Measurements from ENCODE around the gene BMS1.

GRCh38 chr10:42868530-42868929 lies 85.9 kb downstream of the BMS1 start:
- TF ChIP-seq ARNT (IDR thresholded peaks at IDR 0.05) = no peak
- TF ChIP-seq NFYC (CRISPR knock-in tag; IDR thresholded peaks at IDR 0.05) = no peak
- no peak for TF ChIP-seq EP300 (IDR thresholded peaks at IDR 0.05; ENCODE audit: low read depth in 2 of 2, low read length in 2 of 2)
- TF ChIP-seq EP300 (CRISPR knock-in tag; IDR thresholded peaks at IDR 0.05; ENCODE audit: borderline replicate concordance) = no peak
- no peak for TF ChIP-seq MATR3 (CRISPR knock-in tag; IDR thresholded peaks at IDR 0.05)
- TF ChIP-seq HDAC1 (CRISPR knock-in tag; IDR thresholded peaks at IDR 0.05) = no peak
- TF ChIP-seq HCFC1 (IDR thresholded peaks at IDR 0.05; ENCODE audit: low read depth, low read length) = no peak
- no peak for TF ChIP-seq HNRNPLL (IDR thresholded peaks at IDR 0.05; ENCODE audit: low read depth, low read length, poor library complexity, severe bottlenecking)
- no peak for TF ChIP-seq ZNF354B (CRISPR knock-in tag; IDR thresholded peaks at IDR 0.05)
- no peak for TF ChIP-seq CTCF (CRISPR knock-in tag; IDR thresholded peaks at IDR 0.05)
- TF ChIP-seq ZNF747 (CRISPR knock-in tag; IDR thresholded peaks at IDR 0.05; ENCODE audit: borderline replicate concordance) = no peak
- TF ChIP-seq FOXK1 (CRISPR knock-in tag; IDR thresholded peaks at IDR 0.05; ENCODE audit: borderline replicate concordance, low read depth) = no peak
- TF ChIP-seq NR2F1 (CRISPR knock-in tag; IDR thresholded peaks at IDR 0.05) = no peak
- TF ChIP-seq ZNF33B (CRISPR knock-in tag; IDR thresholded peaks at IDR 0.05) = no peak
- TF ChIP-seq MAX (IDR thresholded peaks at IDR 0.05) = no peak
